CD4-positive, alpha-beta T cell (primary cell): ENCODE data around the gene IQCE. TPM values are rescaled to one million over a fixed set of nuclear protein-coding genes. Genes with fewer than 3 reads are reported as not detected.
A peak's percentile ranks its signal among the peaks of the same experiment; 100 is the strongest.

Experiments used
- ATAC-seq: fragments of 200-7000 bp; cut with Tn5 transposase; one replicate; pipeline ENCODE4 v1.10.0; 2022; ENCODE audit warnings: mild to moderate bottlenecking; ENCODE audit not compliant: poor library complexity
- CTCF ChIA-PET: fragments of 350-600 bp; sonication (Branson Sonifier 250); formaldehyde crosslinking; loops from one replicate; lab custom pipeline; 2021; ENCODE audit warnings: antibody characterized with exemption, inconsistent platforms; lab: Charles Lee
- POLR2A ChIA-PET: fragments of 350-600 bp; sonication (Branson Sonifier 250); formaldehyde crosslinking; loops from one replicate; lab custom pipeline; 2021; ENCODE audit warnings: antibody characterized with exemption, inconsistent platforms; lab: Charles Lee
- DNase-seq, 14 experiments: peaks; one replicate each; pipeline ENCODE4 v3.0.0-alpha.2; 2013 to 2020; ENCODE audit warnings: mixed read lengths in 2 of 14
- H3K27ac ChIP-seq, 2 donors: one replicate each; pipeline versions ENCODE4 v1.5.1 to v1.7.0; 2013; ENCODE audit warnings: low read length in 2 of 2, low read depth in 1 of 2, mild to moderate bottlenecking in 1 of 2
- H3K27me3 ChIP-seq, 2 experiments: 1 replicate in 1 of 2; 2 replicates in 1 of 2; pipeline versions ENCODE4 v1.6.1 to v1.7.0; 2013; ENCODE audit warnings: low read length in 2 of 2, control low read depth in 1 of 2, mild to moderate bottlenecking in 1 of 2, moderate library complexity in 1 of 2; ENCODE audit not compliant: insufficient read depth in 2 of 2, control insufficient read depth in 1 of 2
- H3K36me3 ChIP-seq: one replicate; pipeline ENCODE4 v1.6.1; 2013; ENCODE audit warnings: low read length, control low read depth; ENCODE audit not compliant: insufficient read depth
- H3K4me1 ChIP-seq: one replicate; pipeline ENCODE4 v1.6.1; 2013; ENCODE audit warnings: low read length, control low read depth; ENCODE audit not compliant: insufficient read depth
- H3K4me3 ChIP-seq: one replicate; pipeline ENCODE4 v1.5.1; 2013; ENCODE audit warnings: mild to moderate bottlenecking, low read length, moderate library complexity
- H3K9me3 ChIP-seq, 2 experiments: 1 replicate in 1 of 2; 2 replicates in 1 of 2; pipeline versions ENCODE4 v1.6.1 to v1.7.0; 2013; ENCODE audit warnings: low read length in 2 of 2, mild to moderate bottlenecking in 2 of 2, control low read depth in 1 of 2, moderate library complexity in 1 of 2; ENCODE audit not compliant: control insufficient read depth in 1 of 2, insufficient read depth in 1 of 2
- H3K27ac Mint-ChIP-seq: one replicate; pipeline ENCODE4 v1.8.0; 2020; ENCODE audit warnings: mixed read lengths
- H3K27me3 Mint-ChIP-seq: one replicate; pipeline ENCODE4 v1.8.0; 2021; ENCODE audit warnings: mixed read lengths
- H3K36me3 Mint-ChIP-seq: one replicate; pipeline ENCODE4 v1.8.0; 2021; ENCODE audit warnings: low read depth, mixed read lengths
- H3K4me1 Mint-ChIP-seq: one replicate; pipeline ENCODE4 v1.8.0; 2021; ENCODE audit warnings: low read depth, mixed read lengths
- H3K4me3 Mint-ChIP-seq: one replicate; pipeline ENCODE4 v1.8.0; 2020; ENCODE audit warnings: mild to moderate bottlenecking, mixed read lengths
- H3K9me3 Mint-ChIP-seq: one replicate; pipeline ENCODE4 v1.8.0; 2020; ENCODE audit warnings: mixed read lengths
- intact Hi-C, 2 experiments: fragments of 100-400 bp; cut with DNase I in 1 of 2; cut with micrococcal nuclease in 1 of 2; formaldehyde crosslinking; loops; one replicate each; pipeline versions ENCODE4 v1.15.1 to v1.9.0; 2023 to 2025; cut with DNase I, micrococcal nuclease
- total RNA-seq, 174 experiments: library from RNA in 2 of 174; stranded (reverse) in 2 of 174; gene quantifications; one replicate each; pipeline ENCODE4 v1.2.3 and lab custom pipeline; 2021 to 2026
- TF ChIP-seq, protein P1 (sequence below): fragments of 200-600 bp; IDR thresholded peaks from one replicate; pipeline ENCODE4 v1.8.0; 2022; ENCODE audit warnings: antibody characterized with exemption, mild to moderate bottlenecking

Gene IQCE
- total RNA-seq, 2 experiments from 2014 or later = 4.3 to 5.6 TPM

DNA sequence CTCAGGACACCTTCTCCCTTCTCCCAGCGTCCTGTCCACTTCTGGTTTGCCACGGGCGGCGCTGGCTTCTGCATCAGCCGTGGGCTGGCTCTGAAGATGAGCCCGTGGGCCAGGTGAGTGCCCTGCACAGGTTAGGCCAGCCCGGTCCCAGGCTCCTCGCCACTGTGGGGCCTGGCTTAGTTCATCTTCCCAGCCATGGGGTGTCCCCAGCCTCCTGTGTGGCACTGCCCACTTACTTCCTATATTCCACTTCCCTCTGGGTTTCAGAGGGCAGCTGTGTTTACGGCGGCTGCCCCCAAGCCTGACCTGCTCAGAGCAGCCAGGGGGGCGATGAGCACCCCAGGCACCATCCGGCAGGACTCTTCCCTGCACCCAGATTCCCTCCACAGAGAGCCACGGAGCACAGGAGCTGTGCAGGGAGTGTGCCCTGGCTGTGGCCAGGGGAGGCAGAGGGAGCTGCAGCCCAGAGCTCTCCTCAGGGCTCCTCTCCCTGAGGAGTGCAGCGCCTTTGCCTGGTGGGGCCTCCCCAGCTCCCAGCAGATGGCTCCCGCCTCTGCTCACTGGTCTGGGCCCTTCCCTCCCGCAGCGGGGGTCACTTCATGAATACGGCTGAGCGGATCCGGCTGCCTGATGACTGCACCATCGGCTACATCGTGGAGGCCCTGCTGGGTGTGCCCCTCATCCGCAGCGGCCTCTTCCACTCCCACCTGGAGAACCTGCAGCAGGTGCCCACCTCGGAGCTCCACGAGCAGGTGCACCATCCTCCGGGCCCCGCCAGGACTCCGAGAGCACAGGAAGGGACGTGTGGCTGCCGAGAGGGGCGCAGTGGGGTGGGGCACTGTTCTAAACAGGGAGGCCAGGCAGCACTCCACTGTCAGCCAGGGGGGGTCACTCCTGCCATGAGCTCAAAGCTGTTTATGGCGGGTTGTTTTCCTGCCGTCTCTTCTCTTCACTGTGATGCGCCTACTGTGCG lies 32.8 kb upstream of the IQCE start:
- Histone ChIP-seq H3K27me3 (no peaks in the 10 kb centered on the region), H3K4me1 (peaks cover 95% of the 10 kb centered on the region), H3K36me3 (peaks cover 74% of the 10 kb centered on the region), H3K9me3 (no peaks in the 10 kb centered on the region), H3K27ac (peak overlapping the region in 1 of 2 donors; percentile 50), H3K4me3 (no peak overlapping the region)
- H3K27me3 Mint-ChIP-seq = no peaks in the 10 kb centered on the region
- CTCF ChIA-PET = no interaction called here
- intact Hi-C loops = loop anchor here in 1 of 2 experiments (10.0 kb wide), 1 partner anchor 1291 kb away; the partner anchor contains the start of gene UNCX
- peak overlapping the region; percentile 45 for H3K4me3 Mint-ChIP-seq
- POLR2A ChIA-PET = interaction anchor here (1.1 to 12.9 kb wide), 2 partner anchors 16 to 46 kb away, joined by 3 to 218 read pairs; no protein-coding TSS in a partner anchor
- peaks cover 69% of the 10 kb centered on the region for H3K4me1 Mint-ChIP-seq
- no peak for DNase-seq
- no peaks in the 10 kb centered on the region for H3K9me3 Mint-ChIP-seq
- peaks cover 64% of the 10 kb centered on the region for H3K36me3 Mint-ChIP-seq
- TF ChIP-seq, protein P1, sequence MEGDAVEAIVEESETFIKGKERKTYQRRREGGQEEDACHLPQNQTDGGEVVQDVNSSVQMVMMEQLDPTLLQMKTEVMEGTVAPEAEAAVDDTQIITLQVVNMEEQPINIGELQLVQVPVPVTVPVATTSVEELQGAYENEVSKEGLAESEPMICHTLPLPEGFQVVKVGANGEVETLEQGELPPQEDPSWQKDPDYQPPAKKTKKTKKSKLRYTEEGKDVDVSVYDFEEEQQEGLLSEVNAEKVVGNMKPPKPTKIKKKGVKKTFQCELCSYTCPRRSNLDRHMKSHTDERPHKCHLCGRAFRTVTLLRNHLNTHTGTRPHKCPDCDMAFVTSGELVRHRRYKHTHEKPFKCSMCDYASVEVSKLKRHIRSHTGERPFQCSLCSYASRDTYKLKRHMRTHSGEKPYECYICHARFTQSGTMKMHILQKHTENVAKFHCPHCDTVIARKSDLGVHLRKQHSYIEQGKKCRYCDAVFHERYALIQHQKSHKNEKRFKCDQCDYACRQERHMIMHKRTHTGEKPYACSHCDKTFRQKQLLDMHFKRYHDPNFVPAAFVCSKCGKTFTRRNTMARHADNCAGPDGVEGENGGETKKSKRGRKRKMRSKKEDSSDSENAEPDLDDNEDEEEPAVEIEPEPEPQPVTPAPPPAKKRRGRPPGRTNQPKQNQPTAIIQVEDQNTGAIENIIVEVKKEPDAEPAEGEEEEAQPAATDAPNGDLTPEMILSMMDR = no peak
- no peak for ATAC-seq
- H3K27ac Mint-ChIP-seq = peak overlapping the region; percentile 69

GRCh38 chr7:2526659-2527504 lies 31.9 kb upstream of the IQCE start:
- Histone ChIP-seq H3K4me3 (no peak overlapping the region), H3K27me3 (no peaks in the 10 kb centered on the region), H3K27ac (peak overlapping the region in 1 of 2 donors; percentile 44), H3K36me3 (peaks cover 70% of the 10 kb centered on the region), H3K4me1 (peaks cover 94% of the 10 kb centered on the region), H3K9me3 (no peaks in the 10 kb centered on the region)
- POLR2A ChIA-PET = interaction anchor here (1.1 to 12.9 kb wide), 3 partner anchors 8 to 45 kb away, joined by 3 to 218 read pairs (median 9); no protein-coding TSS in a partner anchor
- no peak for DNase-seq
- peaks cover 69% of the 10 kb centered on the region for H3K4me1 Mint-ChIP-seq
- H3K9me3 Mint-ChIP-seq = no peaks in the 10 kb centered on the region
- CTCF ChIA-PET = interaction anchor here (0.5 kb wide), 1 partner anchor 320 kb away, joined by 4 read pairs; no protein-coding TSS in a partner anchor
- H3K27me3 Mint-ChIP-seq = no peaks in the 10 kb centered on the region
- H3K36me3 Mint-ChIP-seq = peaks cover 58% of the 10 kb centered on the region
- no peak for ATAC-seq
- TF ChIP-seq, protein P1 = no peak
- H3K27ac Mint-ChIP-seq = peak overlapping the region; percentile 98
- H3K4me3 Mint-ChIP-seq = peak overlapping the region; percentile 74
- intact Hi-C loops = loop anchor here in 1 of 2 experiments (10.0 kb wide), 1 partner anchor 1292 kb away; the partner anchor contains the start of gene UNCX
